Measurements from ENCODE around the gene MCU. TPM values are rescaled to one million over a fixed set of nuclear protein-coding genes. Genes with fewer than 3 reads are reported as not detected.

Gene MCU
- total RNA-seq, 4 donors from 2014 or later, result 30.0 to 42.8 (median 34.1) TPM

- intact Hi-C loops (cut with DNase I; ENCODE audit: low total_unique reads), result no loop called here
- TF ChIP-seq POLR2A (IDR thresholded peaks at IDR 0.05) (no peak), CTCF (IDR thresholded peaks at IDR 0.05) (no peak)
- WGBS, 2 donors, result 68 to 75% methylated on average over 2 of the region's 2 CpGs
- DNase-seq (ENCODE audit: low spot score in 2 of 2), result no peak
- H3K4me3 ChIP-seq (ENCODE audit: low read depth, poor library complexity, severe bottlenecking), result no peak overlapping the region
Observed at GRCh38 chr10:72850861-72851260, 158.9 kb downstream of the MCU start.

- intact Hi-C loops (cut with DNase I; ENCODE audit: low total_unique reads), result no loop called here
- DNase-seq (ENCODE audit: low spot score in 2 of 2), result no peak
- no peak overlapping the region for H3K4me3 ChIP-seq (ENCODE audit: low read depth, poor library complexity, severe bottlenecking)
- TF ChIP-seq POLR2A (IDR thresholded peaks at IDR 0.05) (no peak), CTCF (IDR thresholded peaks at IDR 0.05) (no peak)
- WGBS, 2 donors, result 93 to 96% methylated on average over 1 of the region's 1 CpG
Observed at GRCh38 chr10:72851509-72851908, 159.6 kb downstream of the MCU start.

GRCh38 chr10:72852508-72852907, 160.6 kb downstream of the MCU start:
- WGBS, 2 donors, result 93 to 95% methylated on average over 2 of the region's 2 CpGs
- intact Hi-C loops (cut with DNase I; ENCODE audit: low total_unique reads), result no loop called here

GRCh38 chr10:72855129-72855528, 163.2 kb downstream of the MCU start:
- no peak overlapping the region for H3K4me3 ChIP-seq (ENCODE audit: low read depth, poor library complexity, severe bottlenecking)
- intact Hi-C loops (cut with DNase I; ENCODE audit: low total_unique reads), result no loop called here
- DNase-seq (ENCODE audit: low spot score in 2 of 2), result no peak
- TF ChIP-seq CTCF (IDR thresholded peaks at IDR 0.05) (no peak), POLR2A (IDR thresholded peaks at IDR 0.05) (no peak)

More at GRCh38 chr10:72852508-72852907, 160.6 kb downstream of the MCU start:
- no peak overlapping the region for H3K4me3 ChIP-seq (ENCODE audit: low read depth, poor library complexity, severe bottlenecking)
- DNase-seq (ENCODE audit: low spot score in 2 of 2), result no peak
- TF ChIP-seq CTCF (IDR thresholded peaks at IDR 0.05) (no peak), POLR2A (IDR thresholded peaks at IDR 0.05) (no peak)

GRCh38 chr10:72855790-72856189, 163.8 kb downstream of the MCU start:
- DNase-seq (ENCODE audit: low spot score in 2 of 2), result no peak
- H3K4me3 ChIP-seq (ENCODE audit: low read depth, poor library complexity, severe bottlenecking), result no peak overlapping the region
- TF ChIP-seq CTCF (IDR thresholded peaks at IDR 0.05) (no peak), POLR2A (IDR thresholded peaks at IDR 0.05) (no peak)
- 74 to 76% methylated on average over 2 of the region's 2 CpGs for WGBS, 2 donors
- intact Hi-C loops (cut with DNase I; ENCODE audit: low total_unique reads), result no loop called here

GRCh38 chr10:72858067-72858466, 166.1 kb downstream of the MCU start:
- no peak overlapping the region for H3K4me3 ChIP-seq (ENCODE audit: low read depth, poor library complexity, severe bottlenecking)
- DNase-seq (ENCODE audit: low spot score in 2 of 2), result no peak
- WGBS, 2 donors, result 91 to 93% methylated on average over 6 of the region's 6 CpGs
- TF ChIP-seq POLR2A (IDR thresholded peaks at IDR 0.05) (no peak), CTCF (IDR thresholded peaks at IDR 0.05) (no peak)
- intact Hi-C loops (cut with DNase I; ENCODE audit: low total_unique reads), result no loop called here
